GM21825 (cell line): ENCODE results near the gene ALDH5A1.

ENCODE experiments used
- ATAC-seq: cut with Tn5 transposase; IDR thresholded peaks from one replicate; pipeline ENCODE4 v1.9.1; 2021; ENCODE audit warnings: mild to moderate bottlenecking, moderate library complexity; ENCODE audit not compliant: unreplicated experiment

The ALDH5A1 gene

GRCh38 chr6:24494821-24495795 is at the start of gene ALDH5A1:
Gene ALDH5A1, plus strand, starts transcription at chr6:24494969. Its CDS starts 28 bp downstream, at chr6:24494997.
- peak; percentile 71 for ATAC-seq

- ATAC-seq = no peak
Measured at GRCh38 chr6:24445704-24446103, 49.1 kb upstream of the ALDH5A1 start.

- ATAC-seq = no peak
Measured at GRCh38 chr6:24446670-24447069, 48.1 kb upstream of the ALDH5A1 start.

- no peak for ATAC-seq
Measured at GRCh38 chr6:24448396-24448795, 46.4 kb upstream of the ALDH5A1 start.

GRCh38 chr6:24448828-24449525 is 45.8 kb upstream of the ALDH5A1 start:
- no peak for ATAC-seq

GRCh38 chr6:24451581-24452388 is 43.0 kb upstream of the ALDH5A1 start:
- no peak for ATAC-seq

GRCh38 chr6:24453921-24454320 is 40.8 kb upstream of the ALDH5A1 start:
- no peak for ATAC-seq

- ATAC-seq = no peak
Measured at GRCh38 chr6:24454452-24454851, 40.3 kb upstream of the ALDH5A1 start.

- no peak for ATAC-seq
Measured at GRCh38 chr6:24455061-24455460, 39.7 kb upstream of the ALDH5A1 start.

GRCh38 chr6:24458134-24458533 is 36.6 kb upstream of the ALDH5A1 start:
- no peak for ATAC-seq

GRCh38 chr6:24458941-24459340 is 35.8 kb upstream of the ALDH5A1 start:
- ATAC-seq = no peak

GRCh38 chr6:24460966-24461365 is 33.8 kb upstream of the ALDH5A1 start:
- no peak for ATAC-seq

GRCh38 chr6:24464253-24465038 is 30.3 kb upstream of the ALDH5A1 start:
- ATAC-seq = no peak

GRCh38 chr6:24469811-24470210 is 25.0 kb upstream of the ALDH5A1 start:
- no peak for ATAC-seq

GRCh38 chr6:24472181-24472580 is 22.6 kb upstream of the ALDH5A1 start:
- ATAC-seq = no peak

GRCh38 chr6:24476631-24477030 is 18.1 kb upstream of the ALDH5A1 start:
- no peak for ATAC-seq

- ATAC-seq = no peak
Measured at GRCh38 chr6:24477070-24477469, 17.7 kb upstream of the ALDH5A1 start.

- ATAC-seq = no peak
Measured at GRCh38 chr6:24478903-24479302, 15.9 kb upstream of the ALDH5A1 start.

- ATAC-seq = no peak
Measured at GRCh38 chr6:24480705-24481104, 14.1 kb upstream of the ALDH5A1 start.

- ATAC-seq = no peak
Measured at GRCh38 chr6:24481449-24481848, 13.3 kb upstream of the ALDH5A1 start.
